GM23338 (cell line): ENCODE data around the gene DGKE.

Source experiments
- CTCF ChIP-seq, 2 experiments: fragments of 200-600 bp in 1 of 2; sonication (generic) in 1 of 2; conservative IDR thresholded peaks; 2 replicates each; pipeline versions ENCODE4 v1.5.1 to v1.6.1; 2016 to 2017; ENCODE audit warnings: antibody characterized with exemption in 2 of 2, low read depth in 2 of 2, mild to moderate bottlenecking in 2 of 2, moderate library complexity in 1 of 2
- EZH2 ChIP-seq: fragments of 200-600 bp; sonication (generic); IDR thresholded peaks from one replicate; pipeline ENCODE4 v1.8.0; 2017; ENCODE audit warnings: antibody characterized with exemption, mild to moderate bottlenecking, low read depth; ENCODE audit not compliant: unreplicated experiment

- no peak for TF ChIP-seq CTCF (conservative IDR thresholded peaks at IDR 0.05; ENCODE audit: low read depth in 2 of 2)
- TF ChIP-seq EZH2 = no peak
Observed at GRCh38 chr17:56842577-56842976, 8.6 kb downstream of the DGKE start.
